Activated T-helper 17 cell treated with anti-CD3 and anti-CD28 coated beads, Interleukin-2, amount 50 U/mL, for 72 hours (primary cell): Measurements from ENCODE around the gene AP2M1. TPM values are rescaled to one million over a fixed set of nuclear protein-coding genes. Genes with fewer than 3 reads are reported as not detected.
A peak's percentile ranks its signal among the peaks of the same experiment; 100 is the strongest.

Source experiments
- ATAC-seq: fragments of 150-1000 bp; cut with Tn5 transposase; replicated peaks from 2 replicates; pipeline ENCODE4 v1.10.0; 2021; ENCODE audit warnings: mild to moderate bottlenecking, moderate library complexity
- H3K27ac Mint-ChIP-seq: one replicate; pipeline ENCODE4 v1.8.0; 2022; ENCODE audit warnings: mixed read lengths
- H3K27me3 Mint-ChIP-seq: one replicate; pipeline ENCODE4 v1.8.0; 2022; ENCODE audit warnings: mixed read lengths
- H3K36me3 Mint-ChIP-seq: one replicate; pipeline ENCODE4 v1.8.0; 2022; ENCODE audit warnings: low read depth, mild to moderate bottlenecking, mixed read lengths
- H3K4me1 Mint-ChIP-seq: one replicate; pipeline ENCODE4 v1.8.0; 2022; ENCODE audit warnings: mixed read lengths
- H3K4me3 Mint-ChIP-seq: one replicate; pipeline ENCODE4 v1.8.0; 2022; ENCODE audit warnings: mild to moderate bottlenecking, mixed read lengths
- H3K9me3 Mint-ChIP-seq: one replicate; pipeline ENCODE4 v1.8.0; 2022; ENCODE audit warnings: mixed read lengths
- total RNA-seq, 2 donors: library from RNA; stranded (reverse); gene quantifications; one replicate each; pipeline ENCODE4 v1.2.3, GENCODE V29; 2022

The AP2M1 gene
- total RNA-seq, 2 donors from 2014 or later: 206 to 244 TPM

- no peak for ATAC-seq
- no peak overlapping the region for H3K27ac Mint-ChIP-seq
Observed at GRCh38 chr3:184209146-184209923, 34.7 kb downstream of the AP2M1 start.

GRCh38 chr3:184211297-184211696 lies 36.6 kb downstream of the AP2M1 start:
- Mint-ChIP-seq H3K27ac (no peak overlapping the region), H3K36me3 (no peaks in the 10 kb centered on the region), H3K27me3 (peaks cover 15% of the 10 kb centered on the region), H3K4me1 (no peaks in the 10 kb centered on the region), H3K4me3 (no peak overlapping the region), H3K9me3 (no peaks in the 10 kb centered on the region)
- no peak for ATAC-seq

More at GRCh38 chr3:184209146-184209923, 34.7 kb downstream of the AP2M1 start:
- Mint-ChIP-seq H3K4me1 (no peaks in the 10 kb centered on the region), H3K27me3 (peaks cover 17% of the 10 kb centered on the region), H3K4me3 (no peak overlapping the region), H3K9me3 (no peaks in the 10 kb centered on the region), H3K36me3 (no peaks in the 10 kb centered on the region)

- no peak for ATAC-seq
- Mint-ChIP-seq H3K4me3 (no peak overlapping the region), H3K27me3 (peaks cover 12% of the 10 kb centered on the region), H3K4me1 (no peaks in the 10 kb centered on the region), H3K9me3 (no peaks in the 10 kb centered on the region), H3K36me3 (no peaks in the 10 kb centered on the region), H3K27ac (no peak overlapping the region)
Observed at GRCh38 chr3:184211718-184212117, 37.1 kb downstream of the AP2M1 start.

- Mint-ChIP-seq H3K4me1 (no peaks in the 10 kb centered on the region), H3K9me3 (no peaks in the 10 kb centered on the region), H3K4me3 (no peak overlapping the region), H3K36me3 (no peaks in the 10 kb centered on the region), H3K27me3 (peaks cover 18% of the 10 kb centered on the region), H3K27ac (no peak overlapping the region)
- no peak for ATAC-seq
Observed at GRCh38 chr3:184218814-184219213, 44.2 kb downstream of the AP2M1 start.

- no peak for ATAC-seq
- Mint-ChIP-seq H3K4me1 (no peaks in the 10 kb centered on the region), H3K27me3 (peaks cover 31% of the 10 kb centered on the region), H3K4me3 (no peak overlapping the region), H3K9me3 (no peaks in the 10 kb centered on the region), H3K36me3 (no peaks in the 10 kb centered on the region), H3K27ac (no peak overlapping the region)
Observed at GRCh38 chr3:184222521-184222920, 47.9 kb downstream of the AP2M1 start.

- peaks cover 38% of the 10 kb centered on the region for H3K27me3 Mint-ChIP-seq
- no peaks in the 10 kb centered on the region for H3K4me1 Mint-ChIP-seq
- no peaks in the 10 kb centered on the region for H3K36me3 Mint-ChIP-seq
- H3K4me3 Mint-ChIP-seq: no peak overlapping the region
- ATAC-seq: no peak
- H3K9me3 Mint-ChIP-seq: no peaks in the 10 kb centered on the region
- no peak overlapping the region for H3K27ac Mint-ChIP-seq
Observed at GRCh38 chr3:184223946-184224345, 49.3 kb downstream of the AP2M1 start.

- peaks cover 9% of the 10 kb centered on the region for H3K36me3 Mint-ChIP-seq
- ATAC-seq: peak; percentile 65
- H3K27ac Mint-ChIP-seq: no peak overlapping the region
- H3K27me3 Mint-ChIP-seq: peaks cover 52% of the 10 kb centered on the region
- no peaks in the 10 kb centered on the region for H3K9me3 Mint-ChIP-seq
- peaks cover 8% of the 10 kb centered on the region for H3K4me1 Mint-ChIP-seq
- H3K4me3 Mint-ChIP-seq: no peak overlapping the region
Observed at GRCh38 chr3:184227481-184227935, 52.9 kb downstream of the AP2M1 start.

- peak overlapping the region; percentile 68 for H3K4me3 Mint-ChIP-seq
- peaks cover 54% of the 10 kb centered on the region for H3K27me3 Mint-ChIP-seq
- H3K9me3 Mint-ChIP-seq: no peaks in the 10 kb centered on the region
- peaks cover 8% of the 10 kb centered on the region for H3K4me1 Mint-ChIP-seq
- peaks cover 9% of the 10 kb centered on the region for H3K36me3 Mint-ChIP-seq
- no peak for ATAC-seq
- H3K27ac Mint-ChIP-seq: no peak overlapping the region
Observed at GRCh38 chr3:184228376-184229137, 53.9 kb downstream of the AP2M1 start.

- Mint-ChIP-seq H3K27me3 (peaks cover 50% of the 10 kb centered on the region), H3K27ac (no peak within 1 kb of the TSS), H3K4me3 (peak within 1 kb of the TSS; percentile 68), H3K9me3 (no peaks in the 10 kb centered on the region), H3K36me3 (peaks cover 9% of the 10 kb centered on the region), H3K4me1 (peaks cover 8% of the 10 kb centered on the region)
- peak; percentile 76 for ATAC-seq
Observed at GRCh38 chr3:184229394-184230080, 54.9 kb downstream of the AP2M1 start, which contains the start of gene VWA5B2. VWA5B2 (plus strand) TSS chr3:184229585; CDS start chr3:184230529, 944 bp downstream.

GRCh38 chr3:184230081-184230602 lies 55.5 kb downstream of the AP2M1 start:
- no peak overlapping the region for H3K27ac Mint-ChIP-seq
- H3K9me3 Mint-ChIP-seq: no peaks in the 10 kb centered on the region
- ATAC-seq: no peak
- peaks cover 48% of the 10 kb centered on the region for H3K27me3 Mint-ChIP-seq
- H3K4me1 Mint-ChIP-seq: peaks cover 8% of the 10 kb centered on the region
- peaks cover 9% of the 10 kb centered on the region for H3K36me3 Mint-ChIP-seq
- peak overlapping the region; percentile 42 for H3K4me3 Mint-ChIP-seq

- H3K9me3 Mint-ChIP-seq: no peaks in the 10 kb centered on the region
- H3K27ac Mint-ChIP-seq: peak overlapping the region; percentile 3
- ATAC-seq: no peak
- H3K4me1 Mint-ChIP-seq: peaks cover 8% of the 10 kb centered on the region
- H3K36me3 Mint-ChIP-seq: peaks cover 9% of the 10 kb centered on the region
- peaks cover 43% of the 10 kb centered on the region for H3K27me3 Mint-ChIP-seq
- H3K4me3 Mint-ChIP-seq: peak overlapping the region; percentile 65
Observed at GRCh38 chr3:184230603-184231528, 56.2 kb downstream of the AP2M1 start.

GRCh38 chr3:184231671-184232070 lies 57.0 kb downstream of the AP2M1 start:
- Mint-ChIP-seq H3K27ac (peak overlapping the region; percentile 3), H3K36me3 (peaks cover 9% of the 10 kb centered on the region), H3K4me3 (peak overlapping the region; percentile 65), H3K9me3 (no peaks in the 10 kb centered on the region), H3K4me1 (peaks cover 8% of the 10 kb centered on the region), H3K27me3 (peaks cover 37% of the 10 kb centered on the region)
- no peak for ATAC-seq

- Mint-ChIP-seq H3K27me3 (peaks cover 30% of the 10 kb centered on the region), H3K4me3 (no peak overlapping the region), H3K9me3 (no peaks in the 10 kb centered on the region), H3K4me1 (peaks cover 8% of the 10 kb centered on the region), H3K27ac (no peak overlapping the region), H3K36me3 (peaks cover 9% of the 10 kb centered on the region)
- no peak for ATAC-seq
Observed at GRCh38 chr3:184233127-184233843, 58.6 kb downstream of the AP2M1 start.
